Myometrial cell (primary cell): ENCODE results near the gene CHRNA7. TPM values are rescaled to one million over a fixed set of nuclear protein-coding genes. Genes with fewer than 3 reads are reported as not detected.

ENCODE experiments used
- total RNA-seq: library from RNA; depleted of rRNA; stranded (reverse); fragments of >200 nt; gene quantifications from 2 replicates; pipeline ENCODE4 v1.2.3, GENCODE V29; 2015

Gene CHRNA7
- 2.9 TPM in 1 of 2 replicates, not detected in the other for total RNA-seq

GRCh38 chr15:32029862-32030781 is at the start of gene CHRNA7:
CHRNA7 (plus strand) TSS chr15:32030515; CDS start chr15:32030595, 80 bp downstream.

Other genes starting within 250 kb of the CHRNA7 start
- not detected in 2 replicates for gene OTUD7A, start 159.8 kb upstream of the CHRNA7 start, total RNA-seq